ENCODE results near the gene KCNQ2. TPM values are rescaled to one million over a fixed set of nuclear protein-coding genes. Genes with fewer than 3 reads are reported as not detected.

The KCNQ2 gene
- total and polyA plus RNA-seq, 8 donors, result 0.54 to 12.5 (median 1.5) TPM

- no peaks in the 10 kb centered on the region for H3K36me3 ChIP-seq
- H3K27me3 ChIP-seq, result no peaks in the 10 kb centered on the region
- H3K27ac ChIP-seq, result peak overlapping the region in 1 of 4 donors; percentile 4
- 5% methylated on average over 41 to 60 of the region's 60 CpGs for WGBS, 2 donors
- H3K4me1 ChIP-seq, result peaks cover 0 to 3% (median 0%) of the 10 kb centered on the region in 3 donors
- H3K4me3 ChIP-seq, result peak overlapping the region in 2 of 4 donors; percentile 37 to 43
- no peaks in the 10 kb centered on the region for H3K9me3 ChIP-seq
- DNase-seq (peak; percentile 50 to 83 (median 70)), ATAC-seq (peak; percentile 49 to 69 (median 64)), FAIRE-seq (no peak)
- intact Hi-C loops (cut with DNase I), result no loop called here
- no peak for TF ChIP-seq CTCF (IDR thresholded peaks at IDR 0.05)
These were observed 25.8 kb upstream of the KCNQ2 start for GRCh38 chr20:63497946-63498935.

DNA sequence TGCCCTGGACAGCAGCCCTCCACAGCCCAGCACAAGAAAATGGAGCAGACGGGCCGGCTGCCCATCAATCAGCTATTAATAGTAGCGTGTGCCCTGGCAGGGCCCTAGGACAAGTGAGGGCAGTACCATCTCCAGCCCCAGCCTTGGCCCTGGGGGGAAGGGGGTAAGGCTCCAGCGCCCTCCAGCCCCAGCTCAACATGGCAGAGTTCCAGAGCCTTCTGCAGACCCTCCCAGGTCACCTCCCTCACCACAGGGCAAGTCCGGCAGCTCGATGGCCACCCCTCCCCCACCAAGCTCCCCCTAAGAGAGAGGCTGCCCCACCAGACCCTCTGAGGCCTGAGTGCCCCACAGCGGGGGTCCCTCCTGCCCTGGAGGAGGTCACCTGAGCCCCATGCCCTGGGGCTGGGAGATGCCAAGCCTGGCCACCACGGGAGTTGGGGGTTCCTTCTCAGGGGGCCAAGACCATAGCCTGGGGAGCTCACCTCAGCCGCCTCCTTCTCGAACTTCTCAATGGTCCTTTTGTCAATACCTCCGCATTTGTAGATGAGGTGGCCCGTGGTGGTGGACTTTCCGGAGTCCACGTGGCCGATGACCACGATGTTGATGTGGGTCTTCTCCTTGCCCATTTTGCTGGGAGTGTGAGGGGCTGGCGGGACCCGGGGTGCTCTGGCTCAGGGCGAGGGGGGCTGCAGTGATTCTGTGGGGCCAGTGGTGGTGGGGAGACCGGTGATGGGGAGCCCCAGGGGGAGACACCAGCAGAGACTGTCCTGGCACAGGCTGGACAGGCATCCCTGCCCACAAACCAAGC lies 24.9 kb upstream of the KCNQ2 start:
- Histone ChIP-seq H3K4me1 (peaks cover 0 to 3% (median 0%) of the 10 kb centered on the region in 3 donors), H3K27ac (no peak overlapping the region), H3K9me3 (no peaks in the 10 kb centered on the region), H3K36me3 (no peaks in the 10 kb centered on the region), H3K27me3 (no peaks in the 10 kb centered on the region), H3K4me3 (peak overlapping the region in 2 of 4 donors; percentile 37 to 43)
- FAIRE-seq, result no peak
- peak in 3 of 6 donors; percentile 55 to 78 (median 56) for DNase-seq
- TF ChIP-seq CTCF (IDR thresholded peaks at IDR 0.05), result no peak
- intact Hi-C loops (cut with DNase I), result no loop called here
- ATAC-seq, result no peak
- 54 to 62% methylated on average over 20 of the region's 20 CpGs for WGBS, 2 donors

DNA sequence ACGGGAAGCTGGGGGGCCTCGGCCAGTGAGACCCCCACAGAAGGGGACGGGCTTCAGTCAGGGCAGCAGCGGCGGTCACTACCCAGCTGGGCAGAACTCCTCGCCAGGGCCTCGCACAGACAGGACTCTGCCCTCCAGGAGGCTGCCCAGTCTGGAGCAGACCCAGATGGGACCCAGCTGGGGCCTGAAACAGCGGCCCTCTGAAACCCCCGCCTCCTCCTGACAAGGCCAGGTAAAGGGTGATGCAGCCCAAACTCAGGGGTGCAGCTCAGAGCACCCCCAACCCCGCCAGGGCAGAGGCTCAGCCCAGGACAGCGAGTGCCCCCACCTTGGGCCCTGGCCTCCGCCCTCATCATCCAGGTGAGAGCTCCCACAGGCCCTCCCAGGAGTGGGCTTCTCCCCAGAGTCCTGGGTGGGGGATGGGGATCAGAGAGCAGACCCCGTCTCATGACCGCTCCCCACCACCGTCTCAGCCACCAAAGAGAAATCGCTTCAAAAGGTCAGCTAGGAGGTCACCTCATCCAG lies 24.2 kb upstream of the KCNQ2 start:
- Histone ChIP-seq H3K27ac (no peak overlapping the region), H3K4me3 (peak overlapping the region in 2 of 4 donors; percentile 29 to 39), H3K9me3 (no peaks in the 10 kb centered on the region), H3K36me3 (no peaks in the 10 kb centered on the region), H3K27me3 (no peaks in the 10 kb centered on the region), H3K4me1 (peaks cover 0 to 3% (median 0%) of the 10 kb centered on the region in 3 donors)
- ATAC-seq, result peak; percentile 8 to 37 (median 26)
- peak in 1 of 6 donors; percentile 47 for DNase-seq
- no peak for FAIRE-seq
- WGBS, 2 donors, result 57 to 61% methylated on average over 16 of the region's 16 CpGs
- intact Hi-C loops (cut with DNase I), result no loop called here
- no peak for TF ChIP-seq CTCF (IDR thresholded peaks at IDR 0.05)

- intact Hi-C loops (cut with DNase I), result no loop called here
- H3K36me3 ChIP-seq, result no peaks in the 10 kb centered on the region
- peak; percentile 92 to 98 (median 94) for TF ChIP-seq CTCF (IDR thresholded peaks at IDR 0.05)
- H3K27me3 ChIP-seq, result no peaks in the 10 kb centered on the region
- no peaks in the 10 kb centered on the region for H3K9me3 ChIP-seq
- H3K4me1 ChIP-seq, result peaks cover 0 to 3% (median 0%) of the 10 kb centered on the region in 3 donors
- H3K27ac ChIP-seq, result no peak overlapping the region
- H3K4me3 ChIP-seq, result peak overlapping the region in 2 of 4 donors; percentile 29 to 39
- peak; percentile 51 to 93 (median 78) for DNase-seq
- peak; percentile 69 to 80 (median 74) for ATAC-seq
- 16 to 18% methylated on average over 42 to 48 of the region's 48 CpGs for WGBS, 2 donors
- FAIRE-seq, result no peak
These were observed 23.5 kb upstream of the KCNQ2 start for GRCh38 chr20:63495741-63496595.
